PC-9 (cell line): Measurements from ENCODE around the gene STX16. TPM values are rescaled to one million over a fixed set of nuclear protein-coding genes. Genes with fewer than 3 reads are reported as not detected.
A peak's percentile ranks its signal among the peaks of the same experiment; 100 is the strongest.

ENCODE experiments used
- BruUV-seq: library from RNA; stranded (reverse); fragments of 400-500 nt; replicated peaks from 2 replicates; lab custom pipeline; 2021; lab: Mats Ljungman, UMichigan
- CTCF ChIA-PET: fragments of 300-600 bp; sonication (Branson Sonifier 250); formaldehyde crosslinking; loops from one replicate; lab custom pipeline; 2022; ENCODE audit warnings: antibody characterized with exemption; lab: Charles Lee
- POLR2A ChIA-PET: fragments of 300-600 bp; sonication (Branson Sonifier 250); formaldehyde crosslinking; loops from one replicate; lab custom pipeline; 2022; ENCODE audit warnings: antibody characterized with exemption; ENCODE audit not compliant: unreplicated experiment; lab: Charles Lee
- DNase-seq, 2 experiments: peaks; one replicate each; pipeline versions ENCODE4 v3.0.0 to v3.0.0-alpha.2; 2015 to 2022; ENCODE audit warnings: mixed read lengths in 1 of 2
- H2AFZ ChIP-seq: fragments of 200-600 bp; sonication (generic); 2 replicates; pipeline ENCODE4 v1.8.1; 2017; ENCODE audit warnings: antibody characterized with exemption
- H3F3A ChIP-seq: fragments of 200-600 bp; sonication (generic); 2 replicates; pipeline ENCODE4 v1.8.1; 2017; ENCODE audit warnings: antibody characterized with exemption, mild to moderate bottlenecking, low read depth; ENCODE audit not compliant: insufficient read depth
- H3K27ac ChIP-seq: fragments of 200-600 bp; sonication (generic); 2 replicates; pipeline ENCODE4 v1.6.1; 2016; ENCODE audit warnings: mixed run types
- H3K27me3 ChIP-seq: fragments of 200-600 bp; sonication (generic); 2 replicates; pipeline ENCODE4 v1.6.1; 2016; ENCODE audit warnings: low read depth, mixed run types; ENCODE audit not compliant: insufficient read depth
- H3K36me3 ChIP-seq: fragments of 200-600 bp; sonication (generic); 2 replicates; pipeline ENCODE4 v1.6.1; 2016; ENCODE audit warnings: low read depth, mixed run types
- H3K4me1 ChIP-seq: fragments of 200-600 bp; sonication (generic); replicated peaks from 2 replicates; pipeline ENCODE4 v1.6.1; 2016; ENCODE audit warnings: mixed run types; ENCODE audit not compliant: insufficient read depth
- H3K4me2 ChIP-seq: fragments of 200-600 bp; sonication (generic); 2 replicates; pipeline ENCODE4 v1.6.1; 2017; ENCODE audit warnings: mixed run types
- H3K4me3 ChIP-seq: fragments of 200-600 bp; sonication (generic); 2 replicates; pipeline ENCODE4 v1.6.1; 2016; ENCODE audit warnings: mixed run types
- H3K79me2 ChIP-seq: fragments of 200-600 bp; sonication (generic); 2 replicates; pipeline ENCODE4 v1.6.1; 2017; ENCODE audit warnings: low read depth, mixed run types
- H3K9me2 ChIP-seq: fragments of 200-600 bp; sonication (generic); 2 replicates; pipeline ENCODE4 v1.8.1; 2017; ENCODE audit warnings: mild to moderate bottlenecking; ENCODE audit not compliant: insufficient read depth
- H3K9me3 ChIP-seq: fragments of 200-600 bp; sonication (generic); 2 replicates; pipeline ENCODE4 v1.8.1; 2016; ENCODE audit warnings: low read depth; ENCODE audit not compliant: insufficient read depth
- H4K20me1 ChIP-seq: fragments of 200-600 bp; sonication (generic); 2 replicates; pipeline ENCODE4 v1.8.1; 2017; ENCODE audit not compliant: insufficient read depth
- EZH2 ChIP-seq: fragments of 200-600 bp; sonication (generic); IDR thresholded peaks from 2 replicates; pipeline ENCODE4 v1.8.0; 2017; ENCODE audit warnings: antibody characterized with exemption, low read depth
- intact Hi-C: fragments of 100-400 bp; cut with micrococcal nuclease; formaldehyde crosslinking; loops from one replicate; pipeline ENCODE4 v1.10.0; 2022; ENCODE audit not compliant: unreplicated experiment
- total RNA-seq: library from RNA; stranded (reverse); gene quantifications from 2 replicates; pipeline ENCODE4 v1.2.3, GENCODE V29; 2021
- TF ChIP-seq, protein P1 (sequence below): fragments of 200-600 bp; sonication (generic); conservative IDR thresholded peaks from 2 replicates; pipeline ENCODE4 v1.6.1; 2017; ENCODE audit warnings: mixed run types, antibody characterized with exemption, mild to moderate bottlenecking, moderate library complexity

The STX16 gene
- total RNA-seq, 1 experiment from 2014 or later = 76.3 TPM

DNA sequence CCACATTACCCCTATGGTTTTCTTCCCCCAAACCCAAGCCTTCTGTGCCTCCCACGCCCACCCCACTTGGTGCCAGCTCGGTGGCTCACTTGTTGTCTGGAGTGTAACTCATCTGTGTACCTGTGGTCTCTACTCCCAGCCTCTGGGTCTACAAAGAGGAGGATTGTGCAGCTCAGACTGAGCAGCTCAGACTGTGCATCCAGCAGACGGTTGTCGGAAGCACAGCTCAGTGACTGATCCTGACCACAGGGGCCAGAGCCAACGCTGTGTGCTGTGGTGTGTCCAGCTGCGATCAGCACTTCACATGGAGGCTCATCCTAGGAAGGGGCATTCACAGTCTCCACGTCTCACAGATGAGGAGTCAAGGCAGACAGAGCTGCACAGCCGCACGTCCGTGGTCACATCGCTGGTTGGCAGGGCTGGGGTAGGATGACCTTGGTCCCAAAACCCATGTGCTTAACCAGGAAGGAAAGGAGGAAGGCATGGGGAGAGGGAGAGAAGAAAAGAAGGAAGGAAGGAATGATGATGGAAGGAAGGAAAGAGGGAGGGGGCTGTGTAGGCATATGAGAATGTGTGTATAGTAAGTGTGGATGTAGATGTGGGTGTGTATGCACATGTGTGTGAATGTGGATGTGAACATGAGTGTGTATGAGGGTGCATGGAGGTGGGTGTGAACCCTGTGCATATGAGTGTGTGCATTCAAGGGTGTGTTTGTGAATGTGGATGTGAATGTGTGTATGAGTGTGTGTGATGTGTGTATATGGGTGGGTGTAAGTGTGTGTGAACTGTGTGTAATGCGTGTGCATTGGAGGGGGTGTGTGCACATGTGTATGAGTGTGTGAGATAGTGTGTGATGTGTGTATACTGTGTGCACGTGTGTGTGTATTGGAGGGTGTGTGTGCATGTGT, 28.2 kb upstream of the STX16 start:
- H3K9me2 ChIP-seq = no peaks in the 10 kb centered on the region
- no peak for TF ChIP-seq EZH2
- TF ChIP-seq, protein P1, sequence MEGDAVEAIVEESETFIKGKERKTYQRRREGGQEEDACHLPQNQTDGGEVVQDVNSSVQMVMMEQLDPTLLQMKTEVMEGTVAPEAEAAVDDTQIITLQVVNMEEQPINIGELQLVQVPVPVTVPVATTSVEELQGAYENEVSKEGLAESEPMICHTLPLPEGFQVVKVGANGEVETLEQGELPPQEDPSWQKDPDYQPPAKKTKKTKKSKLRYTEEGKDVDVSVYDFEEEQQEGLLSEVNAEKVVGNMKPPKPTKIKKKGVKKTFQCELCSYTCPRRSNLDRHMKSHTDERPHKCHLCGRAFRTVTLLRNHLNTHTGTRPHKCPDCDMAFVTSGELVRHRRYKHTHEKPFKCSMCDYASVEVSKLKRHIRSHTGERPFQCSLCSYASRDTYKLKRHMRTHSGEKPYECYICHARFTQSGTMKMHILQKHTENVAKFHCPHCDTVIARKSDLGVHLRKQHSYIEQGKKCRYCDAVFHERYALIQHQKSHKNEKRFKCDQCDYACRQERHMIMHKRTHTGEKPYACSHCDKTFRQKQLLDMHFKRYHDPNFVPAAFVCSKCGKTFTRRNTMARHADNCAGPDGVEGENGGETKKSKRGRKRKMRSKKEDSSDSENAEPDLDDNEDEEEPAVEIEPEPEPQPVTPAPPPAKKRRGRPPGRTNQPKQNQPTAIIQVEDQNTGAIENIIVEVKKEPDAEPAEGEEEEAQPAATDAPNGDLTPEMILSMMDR = no peak
- H3K27ac ChIP-seq = peak overlapping the region; percentile 83
- no peaks in the 10 kb centered on the region for H3K36me3 ChIP-seq
- no peaks in the 10 kb centered on the region for H3K27me3 ChIP-seq
- H3K4me3 ChIP-seq = no peak overlapping the region
- H2AFZ ChIP-seq = no peak overlapping the region
- H3K79me2 ChIP-seq = no peaks in the 10 kb centered on the region
- no peak for DNase-seq
- H3K9me3 ChIP-seq = no peaks in the 10 kb centered on the region; the same call in 1 of the 2 replicates
- H4K20me1 ChIP-seq = no peaks in the 10 kb centered on the region
- ChIA-PET POLR2A (no interaction called here), CTCF (no interaction called here)
- H3K4me2 ChIP-seq = peak overlapping the region; percentile 66
- peaks cover 11% of the 10 kb centered on the region; the same call in 1 of the 2 replicates for H3F3A ChIP-seq
- H3K4me1 ChIP-seq = peaks cover 39% of the 10 kb centered on the region
- BruUV-seq = no TSS peak
- intact Hi-C loops = no loop called here

DNA sequence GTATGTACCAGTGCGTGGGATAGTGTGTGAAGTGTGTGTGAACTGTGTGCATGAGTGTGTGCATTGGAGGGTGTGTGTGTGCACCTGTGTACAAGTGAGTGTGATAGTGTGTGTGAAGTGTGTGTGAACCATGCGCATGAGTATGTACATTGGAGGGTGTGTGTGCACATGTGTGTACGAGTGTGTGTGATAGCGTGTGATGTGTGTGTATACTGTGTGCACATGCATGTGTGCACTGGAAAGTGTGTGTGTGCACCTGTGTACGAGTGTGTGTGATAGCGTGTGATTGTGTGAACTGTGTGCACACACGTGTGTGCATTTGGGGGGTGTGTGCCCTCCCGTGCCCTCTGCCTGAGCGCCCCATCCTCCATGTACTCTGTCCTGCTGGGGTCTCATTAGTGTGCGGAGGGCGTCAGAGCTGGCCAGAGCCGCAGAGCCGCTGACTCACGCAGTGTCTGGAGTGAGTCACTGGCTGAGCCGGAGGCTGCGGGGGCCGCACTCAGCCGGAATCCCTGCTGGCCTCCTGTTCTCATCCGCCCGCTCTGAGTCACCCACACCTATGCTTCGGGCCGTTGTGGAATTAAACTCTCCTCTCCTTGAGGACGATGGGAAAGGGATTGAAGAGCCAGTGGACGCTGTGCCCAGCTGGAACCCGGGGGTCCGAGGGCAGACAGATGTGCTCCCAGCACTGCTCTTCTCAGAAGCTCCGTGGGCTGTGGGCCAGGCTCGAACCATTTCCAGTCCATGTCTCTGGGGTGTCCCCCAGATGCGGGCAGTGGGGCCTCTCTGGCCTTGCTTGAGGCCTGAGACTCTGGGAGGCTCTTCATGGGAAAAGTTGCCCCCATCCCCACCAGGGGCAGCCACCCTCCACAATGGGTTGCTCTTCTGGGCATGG, 27.3 kb upstream of the STX16 start:
- peaks cover 39% of the 10 kb centered on the region for H3K4me1 ChIP-seq
- H2AFZ ChIP-seq = peak overlapping the region; percentile 67
- no peaks in the 10 kb centered on the region for H4K20me1 ChIP-seq
- ChIA-PET CTCF (no interaction called here), POLR2A (no interaction called here)
- DNase-seq = peak; percentile 90 to 91
- TF ChIP-seq EZH2 = no peak
- TF ChIP-seq, protein P1 = no peak
- TSS peak; percentile 22 for BruUV-seq
- no peaks in the 10 kb centered on the region for H3K36me3 ChIP-seq
- peak overlapping the region; percentile 66 for H3K4me2 ChIP-seq
- peaks cover 11% of the 10 kb centered on the region; the same call in 1 of the 2 replicates for H3F3A ChIP-seq
- no peaks in the 10 kb centered on the region; the same call in 1 of the 2 replicates for H3K9me3 ChIP-seq
- H3K27ac ChIP-seq = peak overlapping the region; percentile 83
- peak overlapping the region; percentile 11; the same call in 1 of the 2 replicates for H3K4me3 ChIP-seq
- intact Hi-C loops = loop anchor here (1.0 kb wide), 1 partner anchor 13 kb away; no protein-coding TSS in a partner anchor
- no peaks in the 10 kb centered on the region for H3K9me2 ChIP-seq
- H3K27me3 ChIP-seq = no peaks in the 10 kb centered on the region
- no peaks in the 10 kb centered on the region for H3K79me2 ChIP-seq

DNA sequence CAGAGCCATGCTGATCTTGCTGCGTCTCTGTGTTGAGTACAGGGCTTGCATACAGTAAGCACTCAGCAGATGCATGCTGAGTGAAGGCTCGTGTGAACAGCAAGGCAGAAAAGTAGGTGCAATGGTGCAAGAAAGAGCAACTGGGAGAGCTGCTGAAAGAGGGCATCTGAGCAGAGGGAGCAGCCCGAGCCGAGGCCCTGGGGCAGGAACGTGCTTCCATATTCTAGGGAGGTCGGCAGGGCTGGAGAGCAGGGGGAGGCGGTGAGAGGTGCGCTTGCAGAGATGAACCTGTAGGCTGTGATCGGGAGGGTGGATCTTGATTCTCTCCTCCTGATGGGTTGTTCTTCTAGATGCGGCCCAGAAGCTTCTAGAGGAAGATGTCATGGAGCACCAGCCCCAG, 26.4 kb upstream of the STX16 start:
- ChIA-PET POLR2A (no interaction called here), CTCF (no interaction called here)
- DNase-seq = no peak
- no peaks in the 10 kb centered on the region for H3K79me2 ChIP-seq
- H3K9me2 ChIP-seq = no peaks in the 10 kb centered on the region
- H3K4me3 ChIP-seq = no peak overlapping the region
- H3K27ac ChIP-seq = peak overlapping the region; percentile 83
- TF ChIP-seq, protein P1 = no peak
- TF ChIP-seq EZH2 = no peak
- H3K9me3 ChIP-seq = no peaks in the 10 kb centered on the region; the same call in 1 of the 2 replicates
- no peaks in the 10 kb centered on the region for H3K36me3 ChIP-seq
- H4K20me1 ChIP-seq = no peaks in the 10 kb centered on the region
- intact Hi-C loops = loop anchor here (1.0 kb wide), 1 partner anchor 13 kb away; no protein-coding TSS in a partner anchor
- peaks cover 46% of the 10 kb centered on the region for H3K4me1 ChIP-seq
- peaks cover 12% of the 10 kb centered on the region; the same call in 1 of the 2 replicates for H3F3A ChIP-seq
- H3K27me3 ChIP-seq = no peaks in the 10 kb centered on the region
- peak overlapping the region; percentile 66 for H3K4me2 ChIP-seq
- no peak overlapping the region for H2AFZ ChIP-seq
- no TSS peak for BruUV-seq
